Measurements from ENCODE around the gene SAA4. TPM values are rescaled to one million over a fixed set of nuclear protein-coding genes. Genes with fewer than 3 reads are reported as not detected.
"Not testable (repeated sequence)": the region's sequence is repeated elsewhere in the genome, so short reads cannot be mapped to it uniquely, and the experiment has no call there.

The SAA4 gene
- total and polyA plus RNA-seq, 9 of the 15 experiments (the other 6 are each of a cell fraction or from before 2014, with no cell fraction given), result not detected

- ATAC-seq (no peak), FAIRE-seq (no peak), DNase-seq (ENCODE audit: extremely low read depth in 1 of 4, low spot score in 3 of 4) (no peak)
- no TSS peak for BruUV-seq (replicated peaks)
- no peak overlapping the region for H2AFZ ChIP-seq (ENCODE audit: low read depth, low read length)
- no peaks in the 10 kb centered on the region for H3K9me3 ChIP-seq (replicated peaks; ENCODE audit: control insufficient read depth, insufficient read depth, low read depth, low read length)
- H3K4me3 ChIP-seq, result no peak overlapping the region
- H3K27ac ChIP-seq (ENCODE audit: extremely low read depth, low read depth, low read length), result no peak overlapping the region
- 10% methylated on average over 4 of the region's 4 CpGs for WGBS (ENCODE audit: insufficient coverage, low coverage, missing lambda C conversion rate)
- H3K27me3 ChIP-seq (ENCODE audit: control insufficient read depth in 2 of 2, insufficient read depth in 2 of 2, low read length in 2 of 2), result peaks cover 15 to 29% of the 10 kb centered on the region in 2 experiments; a peak in 4 of 5 replicates
- H3K79me2 ChIP-seq (ENCODE audit: control insufficient read depth, insufficient read depth, low read length), result no peaks in the 10 kb centered on the region
- no peak overlapping the region for H3K4me2 ChIP-seq (ENCODE audit: insufficient read depth, low read length)
- no peaks in the 10 kb centered on the region for H4K20me1 ChIP-seq (replicated peaks; ENCODE audit: control insufficient read depth, insufficient read depth, low read length)
- POLR2A ChIA-PET, result interaction anchor here (0.7 kb wide), 1 partner anchor 9 kb away, joined by 3 read pairs; no protein-coding TSS in a partner anchor
- no peaks in the 10 kb centered on the region for H3K36me3 ChIP-seq (ENCODE audit: control insufficient read depth, insufficient read depth, low read length)
- H3K9me1 ChIP-seq (ENCODE audit: control insufficient read depth, insufficient read depth, low read length), result no peaks in the 10 kb centered on the region
- in situ Hi-C loops (cut with MboI) (no loop called here), intact Hi-C loops (cut with micrococcal nuclease) (no loop called here)
- CTCF ChIA-PET (ENCODE audit: low intra/inter-chr PET ratio), result no interaction called here
- no peak overlapping the region for H3K9ac ChIP-seq (ENCODE audit: insufficient read depth in 1 of 2, low read depth in 2 of 2, low read length in 2 of 2)
- TF ChIP-seq ZNF57 (CRISPR knock-in tag; IDR thresholded peaks at IDR 0.05), result no peak
- no peak for TF ChIP-seq PML (IDR thresholded peaks at IDR 0.05; ENCODE audit: low read length)
- no peak for TF ChIP-seq ZNF431 (CRISPR knock-in tag; IDR thresholded peaks at IDR 0.05)
- no peak for TF ChIP-seq RBM39 (optimal IDR thresholded peaks at IDR 0.05; ENCODE audit: low read depth, low read length)
- TF ChIP-seq CHD1 (IDR thresholded peaks at IDR 0.05; ENCODE audit: low read length), result no peak
- H3K4me1 ChIP-seq (replicated peaks in 1 of 2; ENCODE audit: control insufficient read depth in 2 of 2, insufficient read depth in 2 of 2, low read length in 2 of 2), result no peaks in the 10 kb centered on the region; a peak in 1 of 5 replicates
Observed at GRCh38 chr11:18270102-18270501, 33.5 kb upstream of the SAA4 start.

DNA sequence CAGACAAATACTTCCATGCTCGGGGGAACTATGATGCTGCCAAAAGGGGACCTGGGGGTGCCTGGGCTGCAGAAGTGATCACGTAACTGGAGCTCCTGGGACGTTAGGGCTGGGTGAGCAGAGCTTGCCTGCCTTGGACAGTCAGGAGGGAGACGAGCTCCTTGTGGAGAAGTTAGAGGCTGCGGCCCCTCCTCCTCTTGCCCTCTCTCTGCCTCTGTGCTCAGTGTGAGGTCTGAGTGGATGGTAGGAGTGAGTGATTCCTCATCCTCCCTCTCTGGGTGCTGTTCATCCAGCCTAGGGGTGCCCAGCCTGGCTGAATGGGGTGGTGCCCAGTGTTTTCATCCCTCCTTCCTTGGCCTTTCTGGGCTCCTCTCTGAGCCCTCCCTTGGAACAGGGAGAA lies 32.6 kb upstream of the SAA4 start:
- H2AFZ ChIP-seq (ENCODE audit: low read depth, low read length); H3K27ac ChIP-seq (ENCODE audit: extremely low read depth, low read depth, low read length); H3K9me1 ChIP-seq (ENCODE audit: control insufficient read depth, insufficient read depth, low read length); DNase-seq (ENCODE audit: extremely low read depth in 1 of 4, low spot score in 3 of 4); ATAC-seq; H3K36me3 ChIP-seq (ENCODE audit: control insufficient read depth, insufficient read depth, low read length); H3K9me3 ChIP-seq (replicated peaks; ENCODE audit: control insufficient read depth, insufficient read depth, low read depth, low read length); POLR2A ChIA-PET; H3K79me2 ChIP-seq (ENCODE audit: control insufficient read depth, insufficient read depth, low read length); BruUV-seq (replicated peaks); H3K4me2 ChIP-seq (ENCODE audit: insufficient read depth, low read length); intact Hi-C loops (cut with micrococcal nuclease); FAIRE-seq; in situ Hi-C loops (cut with MboI); H4K20me1 ChIP-seq (replicated peaks; ENCODE audit: control insufficient read depth, insufficient read depth, low read length); H3K4me1 ChIP-seq (replicated peaks in 1 of 2; ENCODE audit: control insufficient read depth in 2 of 2, insufficient read depth in 2 of 2, low read length in 2 of 2); H3K4me3 ChIP-seq; H3K9ac ChIP-seq (ENCODE audit: insufficient read depth in 1 of 2, low read depth in 2 of 2, low read length in 2 of 2): not testable (repeated sequence)
- peaks cover 15 to 30% of the 10 kb centered on the region in 2 experiments; a peak in 4 of 5 replicates for H3K27me3 ChIP-seq (ENCODE audit: control insufficient read depth in 2 of 2, insufficient read depth in 2 of 2, low read length in 2 of 2)
- 0% methylated on average over 1 of the region's 5 CpGs for WGBS (ENCODE audit: insufficient coverage, low coverage, missing lambda C conversion rate)
- CTCF ChIA-PET (ENCODE audit: low intra/inter-chr PET ratio), result interaction anchor here (0.5 kb wide), 1 partner anchor 459 kb away, joined by 3 read pairs; no protein-coding TSS in a partner anchor

All from K562 (cell line).